CD4-positive, alpha-beta T cell treated with Interleukin-2 at 100 ng/mL for 4 hours (primary cell): ENCODE data around the gene ZNF530.
A peak's percentile ranks its signal among the peaks of the same experiment; 100 is the strongest.

Experiments
- DNase-seq: peaks from one replicate; pipeline ENCODE4 v3.0.0-alpha.2; 2020; ENCODE audit warnings: low spot score

Gene ZNF530

DNA sequence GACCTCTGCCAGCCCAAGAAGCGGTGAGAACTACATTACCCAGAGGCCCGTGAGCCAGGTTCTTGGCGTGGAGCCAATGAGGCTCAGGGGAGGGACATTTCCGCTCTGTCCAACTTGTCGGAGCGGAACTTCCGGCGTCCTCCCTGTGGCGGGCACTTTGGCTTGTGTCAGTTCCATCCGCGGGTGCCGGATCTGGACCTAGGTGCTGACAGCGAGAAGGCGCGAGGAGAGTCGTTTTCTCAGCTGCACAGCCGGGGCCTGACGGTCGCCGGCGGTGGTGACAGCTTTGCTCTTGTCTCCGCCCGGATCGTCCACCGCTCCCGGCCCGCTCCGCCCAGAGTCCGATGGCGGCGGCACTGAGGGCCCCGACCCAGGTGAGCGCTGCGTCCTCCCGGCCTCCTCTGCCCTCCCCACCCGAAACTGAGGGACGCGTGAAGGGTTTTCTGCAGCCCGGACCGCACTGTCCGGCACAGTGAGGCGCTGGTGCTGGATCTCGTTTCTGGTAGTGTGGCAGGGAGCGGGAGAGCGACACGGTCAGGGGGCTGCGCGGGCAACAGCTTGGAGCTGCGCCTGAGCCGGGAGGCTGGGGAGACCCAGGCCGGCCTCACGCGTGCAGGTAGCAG is at the start of gene ZNF530:
ZNF530 (plus strand) TSS at position 125 of the 623 bp plus-strand sequence. CDS start 4,461 bp downstream, outside the sequence.
- DNase-seq, result peak; percentile 90

DNA sequence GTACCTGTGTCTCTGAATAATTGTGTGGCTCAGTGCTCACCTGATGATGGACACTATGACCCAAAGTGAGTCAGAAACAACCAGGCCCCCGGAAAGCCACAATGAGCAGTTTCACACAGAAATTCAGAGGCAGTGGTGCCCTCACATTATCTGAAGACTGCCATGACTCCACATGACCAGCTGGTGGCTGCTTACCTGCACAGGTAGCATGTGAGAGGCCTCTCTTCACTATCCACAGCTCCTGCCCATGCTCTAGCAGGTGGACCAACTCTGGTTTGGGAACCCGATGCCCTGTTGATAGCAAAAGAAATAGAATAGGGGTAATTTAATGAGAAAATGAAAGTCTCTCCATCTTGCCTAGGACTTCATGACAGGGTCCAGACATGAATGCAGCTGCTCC is 47.3 kb upstream of the ZNF530 start:
- no peak for DNase-seq

DNA sequence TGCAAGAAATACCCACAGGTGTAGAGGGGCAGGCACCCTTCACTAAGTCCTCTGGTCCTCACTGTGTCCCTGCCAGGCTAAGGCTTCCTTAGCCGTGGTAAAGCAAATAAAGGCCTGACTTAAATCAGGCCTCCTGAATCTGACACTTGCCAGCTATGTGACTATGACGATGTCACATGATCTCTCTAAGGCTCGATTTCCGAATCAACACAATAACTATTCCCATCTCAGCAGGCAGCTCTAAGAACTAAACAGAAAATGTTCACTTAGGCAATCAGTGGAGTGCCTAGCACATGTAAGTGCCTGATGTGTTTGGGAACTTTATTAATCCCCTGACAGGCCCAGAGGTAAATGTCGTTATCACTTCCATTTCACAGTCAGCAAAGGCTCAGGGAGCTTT is 42.0 kb upstream of the ZNF530 start:
- DNase-seq, result no peak

DNA sequence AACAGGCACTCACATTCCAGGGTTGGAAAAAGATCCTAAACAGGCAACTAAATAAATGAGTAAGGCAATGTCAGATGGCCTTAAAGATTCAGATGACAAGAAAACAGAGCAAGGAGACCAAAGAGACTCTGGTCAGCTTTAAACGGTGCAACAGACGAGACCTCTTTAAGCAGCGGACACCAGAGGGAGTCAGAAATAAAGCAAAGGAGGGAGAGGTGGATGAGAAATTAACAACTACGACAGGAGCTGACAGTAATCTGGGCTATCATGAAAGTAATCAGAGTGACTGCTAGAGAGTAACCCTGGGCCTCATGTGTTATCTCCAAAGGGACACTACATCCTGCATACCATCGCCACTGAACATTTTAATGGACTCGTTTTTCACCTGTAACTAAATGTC is 41.2 kb upstream of the ZNF530 start:
- no peak for DNase-seq

- no peak for DNase-seq
These were observed 40.7 kb upstream of the ZNF530 start for GRCh38 chr19:57559008-57559403.

DNA sequence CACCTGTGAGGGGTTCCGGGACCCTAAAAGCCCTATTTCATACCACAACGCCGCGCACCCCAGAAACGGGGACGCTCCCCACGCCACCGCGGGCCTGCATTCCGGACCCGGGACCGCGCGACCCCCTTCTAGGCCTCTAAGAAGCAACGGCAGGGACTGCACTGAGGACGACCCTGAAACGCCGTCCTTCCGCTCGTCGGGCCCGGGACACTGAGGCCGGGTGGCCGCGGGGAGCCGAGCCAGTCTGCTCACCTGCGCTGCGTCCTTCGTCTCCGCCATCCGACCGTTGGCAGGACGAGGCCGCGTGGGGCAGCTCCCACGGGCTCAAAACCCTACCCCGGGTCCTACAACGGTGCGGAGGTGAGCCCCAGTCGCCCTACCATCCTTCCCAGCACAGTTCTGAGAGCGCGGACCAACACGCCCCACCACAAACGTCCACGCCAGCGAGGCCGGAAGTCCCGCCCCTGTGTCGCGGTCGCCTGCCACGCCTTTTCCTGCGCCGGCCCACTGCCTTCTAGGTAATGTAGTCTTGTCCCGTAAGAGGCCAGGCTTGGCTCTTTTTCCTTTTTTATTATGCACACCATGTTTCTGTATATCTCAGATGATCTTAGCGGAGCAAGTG is 40.2 kb upstream of the ZNF530 start, which contains the start of gene ZNF550:
ZNF550 (minus strand) TSS at position 460 of the 622 bp plus-strand sequence; CDS start at position 279, 181 bp downstream.
- DNase-seq, result peak; percentile 89

GRCh38 chr19:57560049-57560491 is 39.6 kb upstream of the ZNF530 start:
- no peak for DNase-seq

DNA sequence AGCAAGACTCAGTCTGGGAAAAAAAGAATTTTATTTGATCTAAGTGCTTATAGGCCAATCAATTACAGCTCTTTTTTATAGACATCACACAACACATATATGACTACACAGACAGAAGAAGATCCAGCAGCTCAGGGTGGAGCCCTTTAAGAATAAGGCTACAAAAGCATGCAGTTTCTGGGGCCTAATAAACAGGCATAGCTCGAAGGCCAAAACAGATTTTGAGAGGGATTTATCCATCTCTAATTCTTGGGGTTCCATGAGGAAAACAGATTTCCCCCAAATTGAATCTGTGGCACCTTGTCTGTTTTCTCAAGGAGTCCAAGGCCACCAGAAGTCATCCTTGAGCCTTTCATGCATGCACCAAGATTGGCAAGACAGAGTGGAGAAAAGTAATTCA is 36.1 kb upstream of the ZNF530 start:
- no peak for DNase-seq

GRCh38 chr19:57566396-57567265 is 33.1 kb upstream of the ZNF530 start:
- no peak for DNase-seq

DNA sequence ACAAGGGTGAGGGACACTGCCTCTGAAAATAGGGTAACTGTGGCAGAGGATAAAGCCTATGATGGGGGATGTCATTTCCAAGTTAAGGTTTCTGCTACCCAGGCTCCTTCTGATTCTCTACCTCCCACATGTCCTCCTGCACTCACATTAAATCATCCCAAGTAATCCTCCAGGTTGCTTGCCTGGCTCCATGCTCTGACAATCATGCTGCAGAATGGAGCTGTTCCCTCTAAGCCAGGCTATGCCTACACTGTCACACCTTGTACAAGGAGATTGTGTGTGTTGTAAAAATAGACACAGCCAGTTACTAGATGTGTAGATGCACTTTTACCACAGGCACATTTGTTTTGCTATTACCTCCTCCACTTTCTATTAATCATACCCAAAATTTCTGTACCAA is 29.0 kb upstream of the ZNF530 start:
- no peak for DNase-seq

GRCh38 chr19:57572415-57572947 is 27.2 kb upstream of the ZNF530 start:
- DNase-seq, result no peak

DNA sequence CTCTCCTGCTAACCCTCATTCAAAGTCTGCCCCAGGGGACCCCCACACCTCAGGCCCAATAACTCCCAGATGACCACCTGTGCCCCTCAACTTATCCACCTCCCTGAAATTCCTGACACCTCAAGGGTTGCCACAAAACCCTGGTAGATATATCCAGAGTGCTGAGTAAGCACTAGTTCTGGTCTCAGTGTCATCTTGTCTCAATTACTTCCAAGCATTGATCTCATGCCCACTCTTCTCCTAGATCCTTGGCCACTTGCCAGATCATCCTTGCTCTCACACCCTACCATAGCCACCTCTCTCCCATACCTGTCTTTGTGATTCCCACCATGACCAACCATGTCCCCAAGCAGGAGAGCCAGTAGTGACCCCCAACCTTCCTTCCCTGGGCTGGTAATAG is 23.0 kb upstream of the ZNF530 start:
- no peak for DNase-seq

GRCh38 chr19:57578487-57579205 is 21.0 kb upstream of the ZNF530 start, which contains the start of gene ZNF416:
Gene ZNF416, minus strand, starts transcription at chr19:57578911. Its CDS starts 207 bp downstream, at chr19:57578704.
- DNase-seq, result peak; percentile 99

DNA sequence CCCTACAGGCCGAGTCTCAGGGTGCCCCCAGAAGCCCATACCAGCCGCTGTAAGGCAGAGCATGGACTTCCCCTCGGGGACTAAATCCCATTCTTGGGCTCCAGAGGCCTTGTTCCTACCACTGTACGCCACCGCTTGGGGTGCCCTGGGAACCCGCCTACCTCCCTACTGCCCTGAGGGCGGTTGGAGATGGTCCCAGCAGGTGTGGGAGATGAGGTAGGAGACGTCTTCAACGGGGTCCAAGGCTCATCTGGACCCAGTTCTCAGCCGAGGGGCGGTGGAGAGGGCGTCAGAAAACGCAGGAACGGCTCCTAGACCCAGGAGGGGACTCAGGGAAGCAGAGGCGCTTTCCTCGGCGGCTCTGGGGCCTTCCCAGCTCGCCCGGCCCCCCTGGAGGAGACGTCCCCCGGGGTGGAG is 16.6 kb upstream of the ZNF530 start:
- no peak for DNase-seq

- peak; percentile 93 for DNase-seq
These were observed 15.9 kb upstream of the ZNF530 start, which contains the start of gene ZIK1 for GRCh38 chr19:57583521-57584416. Gene ZIK1, plus strand, starts transcription at chr19:57584145. Its CDS starts 212 bp downstream, at chr19:57584357.

GRCh38 chr19:57587529-57587928 is 12.2 kb upstream of the ZNF530 start:
- DNase-seq, result no peak

DNA sequence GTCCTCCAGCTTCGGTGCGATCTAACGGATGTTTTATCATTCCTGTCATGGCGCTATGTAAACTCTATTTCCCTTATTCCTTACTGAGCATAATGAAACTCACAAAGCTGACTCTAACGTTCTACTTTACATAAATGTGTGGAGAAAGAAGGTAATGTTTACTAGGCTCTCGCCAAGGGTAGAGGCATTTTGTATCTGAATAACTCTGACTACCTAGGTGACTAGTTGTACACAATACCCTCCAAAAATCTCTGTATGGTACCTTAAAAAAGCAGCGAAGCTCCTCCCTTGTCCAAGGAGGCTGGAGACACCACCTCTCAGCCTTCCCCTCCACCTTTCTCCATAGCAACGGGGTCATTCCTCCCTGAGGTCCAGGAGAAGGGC is 316 bp upstream of the ZNF530 start:
- no peak for DNase-seq

DNA sequence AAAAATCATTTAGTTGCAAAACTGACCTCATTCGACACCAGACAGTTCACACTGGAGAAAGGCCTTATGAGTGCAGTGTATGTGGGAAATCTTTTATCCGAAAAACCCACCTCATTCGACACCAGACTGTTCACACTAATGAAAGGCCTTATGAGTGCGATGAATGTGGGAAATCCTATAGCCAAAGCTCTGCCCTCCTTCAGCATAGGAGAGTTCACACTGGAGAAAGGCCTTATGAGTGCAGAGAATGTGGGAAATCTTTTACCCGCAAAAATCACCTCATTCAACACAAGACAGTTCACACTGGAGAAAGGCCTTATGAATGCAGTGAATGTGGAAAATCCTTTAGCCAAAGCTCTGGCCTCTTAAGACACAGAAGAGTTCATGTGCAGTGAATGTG is 7.2 kb downstream of the ZNF530 start:
- DNase-seq, result no peak

DNA sequence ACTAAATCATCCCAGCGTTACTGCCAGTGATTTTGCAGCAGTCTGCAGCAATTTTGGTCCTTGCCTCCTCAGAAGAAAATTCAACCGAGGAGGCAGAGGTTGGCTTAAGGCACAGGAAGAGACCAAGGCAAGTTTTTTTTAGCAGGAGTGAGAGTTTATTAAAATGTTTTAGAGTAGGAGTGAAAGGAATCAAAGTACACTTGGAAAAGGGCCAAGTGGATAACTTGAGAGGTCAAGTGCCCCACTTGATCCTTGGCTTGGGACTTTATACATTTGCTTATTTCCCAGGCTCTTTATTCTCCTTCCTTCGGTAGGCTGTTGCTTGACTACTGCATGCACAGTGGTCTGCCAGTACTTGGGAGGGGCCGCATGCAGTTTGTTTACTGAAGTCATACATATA is 11.4 kb downstream of the ZNF530 start:
- DNase-seq, result no peak

DNA sequence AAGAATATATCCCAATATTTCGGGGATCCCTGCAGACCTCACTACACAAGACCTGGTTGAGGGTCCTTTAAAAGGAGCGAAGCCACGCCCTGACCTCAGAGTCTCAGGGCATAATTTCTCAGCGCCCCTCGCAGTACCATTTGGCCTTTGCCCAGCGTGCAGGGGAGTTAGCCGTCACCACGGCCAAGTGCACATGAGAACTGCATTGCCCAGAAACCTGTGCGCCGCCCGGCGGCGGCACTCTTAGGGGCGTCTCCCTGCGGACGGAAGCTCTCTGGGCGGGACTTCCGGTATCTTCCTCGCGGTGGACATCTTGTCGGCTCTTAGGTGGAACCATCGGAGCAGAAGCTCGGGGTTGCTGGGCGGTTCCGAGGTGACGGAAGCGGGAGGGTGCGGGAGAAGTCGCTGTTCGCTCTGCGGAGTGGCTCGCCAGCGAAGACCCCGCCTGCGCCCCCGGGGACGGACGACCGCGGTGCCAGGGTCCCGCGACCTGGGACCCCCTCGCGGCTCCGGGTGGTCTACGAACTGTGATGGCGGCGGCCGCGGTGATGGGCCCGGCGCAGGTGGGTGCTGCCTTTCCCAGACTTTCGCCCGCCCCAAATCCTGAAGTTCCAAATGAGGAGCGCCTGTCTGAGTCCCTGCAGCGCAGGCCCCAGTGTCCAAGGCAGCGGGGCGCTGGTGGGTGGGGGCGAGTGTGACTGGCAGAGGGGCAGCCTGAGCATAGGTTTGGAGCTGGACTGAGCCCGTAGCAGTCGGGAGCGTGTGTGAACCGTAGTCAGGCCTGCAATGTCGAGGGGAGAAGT is 14.5 kb downstream of the ZNF530 start, which contains the start of gene ZNF134:
ZNF134 (plus strand) TSS at position 302 of the 803 bp plus-strand sequence. CDS start 5,227 bp downstream, outside the sequence.
- DNase-seq, result peak; percentile 93
